B cell (primary cell): Measurements from ENCODE around the gene PARD3. TPM values are rescaled to one million over a fixed set of nuclear protein-coding genes. Genes with fewer than 3 reads are reported as not detected.

Experiments
- ATAC-seq: fragments of 200-7000 bp; cut with Tn5 transposase; one replicate; pipeline ENCODE4 v1.10.0; 2021; ENCODE audit warnings: low read depth, mild to moderate bottlenecking, moderate number of reproducible peaks, moderate library complexity
- CTCF ChIA-PET: fragments of 350-600 bp; sonication (Branson Sonifier 250); formaldehyde crosslinking; loops from one replicate; lab custom pipeline; 2021; ENCODE audit warnings: antibody characterized with exemption, inconsistent platforms; lab: Charles Lee
- POLR2A ChIA-PET: fragments of 350-600 bp; sonication (Branson Sonifier 250); formaldehyde crosslinking; loops from one replicate; lab custom pipeline; 2021; ENCODE audit warnings: antibody characterized with exemption; lab: Charles Lee
- DNase-seq: peaks from one replicate; pipeline ENCODE4 v3.0.0; 2013
- H2AFZ ChIP-seq: 2 replicates; pipeline ENCODE4 v1.6.1; 2012; ENCODE audit warnings: mild to moderate bottlenecking, low read depth, low read length; ENCODE audit not compliant: insufficient read depth, poor library complexity, severe bottlenecking
- H3K27ac ChIP-seq, 2 donors: 1 replicate in 1 of 2; 2 replicates in 1 of 2; pipeline ENCODE4 v1.5.1; 2012 to 2013; ENCODE audit warnings: low read length in 2 of 2, mild to moderate bottlenecking in 2 of 2, moderate library complexity in 1 of 2
- H3K27me3 ChIP-seq, 4 experiments: fragments of 200-600 bp in 1 of 4; sonication (generic) in 1 of 4; replicated peaks in 1 of 4; 1 replicate in 2 of 4; 2 replicates in 2 of 4; pipeline versions ENCODE4 v1.6.1 to v1.7.0; 2013 to 2016; ENCODE audit warnings: low read length in 3 of 4, mild to moderate bottlenecking in 2 of 4, mixed read lengths in 1 of 4, moderate library complexity in 1 of 4; ENCODE audit not compliant: insufficient read depth in 4 of 4, control insufficient read depth in 3 of 4; ENCODE audit errors: control extremely low read depth in 1 of 4
- H3K36me3 ChIP-seq, 2 experiments: replicated peaks in 1 of 2; 1 replicate in 1 of 2; 2 replicates in 1 of 2; pipeline versions ENCODE4 v1.6.1 to v1.7.1; 2013; ENCODE audit warnings: low read length in 1 of 2; ENCODE audit not compliant: insufficient read depth in 2 of 2, control insufficient read depth in 1 of 2; ENCODE audit errors: control extremely low read depth in 1 of 2, extremely low read depth in 1 of 2
- H3K4me1 ChIP-seq, 2 donors: fragments of 200-600 bp in 1 of 2; sonication (generic) in 1 of 2; 1 replicate in 1 of 2; 2 replicates in 1 of 2; pipeline versions ENCODE4 v1.5.1 to v1.6.1; 2013 to 2017; ENCODE audit warnings: low read length in 2 of 2; ENCODE audit not compliant: control insufficient read depth in 2 of 2, insufficient read depth in 2 of 2
- H3K4me2 ChIP-seq: replicated peaks from 2 replicates; pipeline ENCODE3; 2012; ENCODE audit warnings: mild to moderate bottlenecking, low read depth, low read length; ENCODE audit not compliant: poor library complexity, severe bottlenecking
- H3K4me3 ChIP-seq, 5 experiments: fragments of 200-600 bp in 1 of 5; sonication (generic) in 1 of 5; 1 replicate in 3 of 5; 2 replicates in 2 of 5; pipeline versions ENCODE4 v1.5.1 to v1.7.0; 2011 to 2016; ENCODE audit warnings: low read length in 4 of 5, mild to moderate bottlenecking in 4 of 5, low read depth in 2 of 5, control low read depth in 1 of 5, moderate library complexity in 1 of 5; ENCODE audit not compliant: insufficient read depth in 1 of 5; ENCODE audit errors: control extremely low read depth in 1 of 5, extremely low read depth in 1 of 5
- H3K79me2 ChIP-seq: fragments of 200-600 bp; sonication (generic); one replicate; pipeline ENCODE4 v1.6.0; 2016; ENCODE audit warnings: low read length; ENCODE audit not compliant: control insufficient read depth, insufficient read depth
- H3K9ac ChIP-seq: fragments of 200-600 bp; sonication (generic); 2 replicates; pipeline ENCODE4 v1.6.1; 2017; ENCODE audit warnings: mild to moderate bottlenecking, low read length, moderate library complexity
- H3K9me3 ChIP-seq, 3 donors: one replicate each; pipeline versions ENCODE4 v1.6.1 to v1.7.1; 2013; ENCODE audit warnings: low read length in 2 of 3; ENCODE audit not compliant: control insufficient read depth in 2 of 3, insufficient read depth in 1 of 3; ENCODE audit errors: control extremely low read depth in 1 of 3
- H4K20me1 ChIP-seq: 2 replicates; pipeline ENCODE4 v1.6.0; 2012; ENCODE audit warnings: mild to moderate bottlenecking, low read length; ENCODE audit not compliant: insufficient read depth, control insufficient read depth, poor library complexity, severe bottlenecking
- H3K27ac Mint-ChIP-seq: one replicate; pipeline ENCODE4 v1.8.0; 2021; ENCODE audit warnings: mixed read lengths
- H3K27me3 Mint-ChIP-seq: one replicate; pipeline ENCODE4 v1.8.0; 2021; ENCODE audit warnings: mixed read lengths
- H3K4me1 Mint-ChIP-seq: one replicate; pipeline ENCODE4 v1.8.0; 2021; ENCODE audit warnings: mixed read lengths
- H3K4me3 Mint-ChIP-seq: one replicate; pipeline ENCODE4 v1.8.0; 2021; ENCODE audit warnings: mixed read lengths
- H3K9me3 Mint-ChIP-seq: one replicate; pipeline ENCODE4 v1.8.0; 2022; ENCODE audit warnings: mixed read lengths; ENCODE audit not compliant: insufficient read depth
- EZH2 ChIP-seq: IDR thresholded peaks from 2 replicates; pipeline ENCODE4 v1.6.1; 2012; ENCODE audit warnings: borderline replicate concordance, low read depth, mild to moderate bottlenecking, moderate library complexity, low read length; ENCODE audit not compliant: insufficient read depth, poor library complexity, severe bottlenecking
- WGBS: methylation state at CpG from one replicate; pipeline ENCODE4 v1.1.5; 2013; ENCODE audit warnings: missing lambda C conversion rate; ENCODE audit not compliant: insufficient coverage; 5-methylcytosine and 5-hydroxymethylcytosine counted together
- intact Hi-C: fragments of 100-400 bp; cut with micrococcal nuclease; formaldehyde crosslinking; loops from one replicate; pipeline ENCODE4 v1.10.0; 2022
- polyA plus RNA-seq: library from polyadenylated mRNA; depleted of rRNA; stranded (reverse); fragments of >200 nt; gene quantifications from 2 replicates; pipeline ENCODE4 v1.2.3, GENCODE V29; 2012
- total RNA-seq, 2 donors: library from RNA; stranded (reverse); fragments of 120-200 nt in 1 of 2; gene quantifications; 1 replicate in 1 of 2; 2 replicates in 1 of 2; pipeline versions ENCODE4 v1.2.3 to v1.2.4, GENCODE V29; 2013 to 2022
- TF ChIP-seq, protein P1 (sequence below): fragments of 200-600 bp; IDR thresholded peaks from one replicate; pipeline ENCODE4 v1.8.0; 2022; ENCODE audit warnings: antibody characterized with exemption, mild to moderate bottlenecking

The PARD3 gene
- total and polyA plus RNA-seq, 2 donors (not counting 1 experiment from before 2014, with no cell fraction given) = not detected

DNA sequence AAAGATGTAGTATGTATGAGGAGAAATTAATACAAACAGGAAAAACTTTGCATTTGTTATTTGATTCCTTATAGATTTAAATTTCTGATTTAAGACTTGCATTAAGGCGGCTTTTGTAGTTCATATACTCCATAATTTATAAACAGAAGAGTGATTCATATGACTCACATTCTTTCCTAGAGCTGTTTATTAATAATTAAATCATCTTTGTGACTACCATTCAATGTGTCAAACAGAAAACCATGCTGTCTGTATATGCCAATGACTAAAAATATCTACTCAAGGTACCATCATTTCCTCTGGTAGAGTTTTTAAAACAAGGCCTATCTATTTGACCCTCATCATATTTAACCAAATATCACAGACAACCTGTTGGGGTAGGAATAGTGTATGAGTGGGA is 501.7 kb downstream of the PARD3 start:
- H3K9me3 Mint-ChIP-seq = no peaks in the 10 kb centered on the region
- no peak overlapping the region for H3K27ac Mint-ChIP-seq
- Histone ChIP-seq H2AFZ (no peak overlapping the region), H3K27me3 (no peaks in the 10 kb centered on the region), H3K4me1 (no peaks in the 10 kb centered on the region), H3K79me2 (no peaks in the 10 kb centered on the region), H3K4me3 (no peak overlapping the region), H3K36me3 (no peaks in the 10 kb centered on the region), H3K4me2 (no peak overlapping the region), H3K9ac (no peak overlapping the region), H3K27ac (no peak overlapping the region), H4K20me1 (no peaks in the 10 kb centered on the region), H3K9me3 (no peaks in the 10 kb centered on the region)
- CTCF ChIA-PET = no interaction called here
- H3K4me1 Mint-ChIP-seq = no peaks in the 10 kb centered on the region
- POLR2A ChIA-PET = no interaction called here
- no peak for TF ChIP-seq EZH2
- TF ChIP-seq, protein P1, sequence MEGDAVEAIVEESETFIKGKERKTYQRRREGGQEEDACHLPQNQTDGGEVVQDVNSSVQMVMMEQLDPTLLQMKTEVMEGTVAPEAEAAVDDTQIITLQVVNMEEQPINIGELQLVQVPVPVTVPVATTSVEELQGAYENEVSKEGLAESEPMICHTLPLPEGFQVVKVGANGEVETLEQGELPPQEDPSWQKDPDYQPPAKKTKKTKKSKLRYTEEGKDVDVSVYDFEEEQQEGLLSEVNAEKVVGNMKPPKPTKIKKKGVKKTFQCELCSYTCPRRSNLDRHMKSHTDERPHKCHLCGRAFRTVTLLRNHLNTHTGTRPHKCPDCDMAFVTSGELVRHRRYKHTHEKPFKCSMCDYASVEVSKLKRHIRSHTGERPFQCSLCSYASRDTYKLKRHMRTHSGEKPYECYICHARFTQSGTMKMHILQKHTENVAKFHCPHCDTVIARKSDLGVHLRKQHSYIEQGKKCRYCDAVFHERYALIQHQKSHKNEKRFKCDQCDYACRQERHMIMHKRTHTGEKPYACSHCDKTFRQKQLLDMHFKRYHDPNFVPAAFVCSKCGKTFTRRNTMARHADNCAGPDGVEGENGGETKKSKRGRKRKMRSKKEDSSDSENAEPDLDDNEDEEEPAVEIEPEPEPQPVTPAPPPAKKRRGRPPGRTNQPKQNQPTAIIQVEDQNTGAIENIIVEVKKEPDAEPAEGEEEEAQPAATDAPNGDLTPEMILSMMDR = no peak
- DNase-seq (no peak), ATAC-seq (no peak)
- intact Hi-C loops = no loop called here
- no peak overlapping the region for H3K4me3 Mint-ChIP-seq
- no CpG with 5 or more reads among the region's 1 CpG for WGBS
- H3K27me3 Mint-ChIP-seq = no peaks in the 10 kb centered on the region

DNA sequence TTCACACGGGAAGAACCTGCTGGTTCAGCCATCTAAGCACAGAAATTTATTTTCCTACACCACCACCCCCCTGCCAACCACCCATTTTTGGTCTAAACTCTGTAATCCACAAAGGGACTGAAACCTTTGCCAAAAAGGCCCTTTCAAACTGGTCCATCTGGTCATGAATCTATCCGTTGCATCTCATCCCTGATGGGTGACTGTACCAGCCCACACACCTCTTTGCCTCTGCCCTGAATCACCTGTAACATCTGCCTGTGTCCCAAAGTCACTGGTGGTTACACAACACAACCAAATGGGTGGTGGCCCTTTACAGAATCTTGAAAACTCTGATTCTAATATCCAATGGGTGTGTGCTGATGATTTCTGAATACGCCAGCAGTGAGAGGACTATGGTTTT is 503.4 kb downstream of the PARD3 start:
- Histone ChIP-seq H3K27me3 (no peaks in the 10 kb centered on the region), H3K9me3 (peaks cover 0 to 4% (median 0%) of the 10 kb centered on the region in 3 donors), H3K4me2 (no peak overlapping the region), H4K20me1 (no peaks in the 10 kb centered on the region), H2AFZ (no peak overlapping the region), H3K4me1 (no peaks in the 10 kb centered on the region), H3K36me3 (no peaks in the 10 kb centered on the region), H3K79me2 (no peaks in the 10 kb centered on the region), H3K4me3 (no peak overlapping the region), H3K9ac (no peak overlapping the region), H3K27ac (no peak overlapping the region)
- no peaks in the 10 kb centered on the region for H3K4me1 Mint-ChIP-seq
- no peaks in the 10 kb centered on the region for H3K27me3 Mint-ChIP-seq
- CTCF ChIA-PET = no interaction called here
- H3K9me3 Mint-ChIP-seq = no peaks in the 10 kb centered on the region
- no peak for TF ChIP-seq EZH2
- TF ChIP-seq, protein P1 = no peak
- DNase-seq (no peak), ATAC-seq (no peak)
- 75% methylated on average over 2 of the region's 3 CpGs for WGBS
- H3K27ac Mint-ChIP-seq = no peak overlapping the region
- H3K4me3 Mint-ChIP-seq = no peak overlapping the region
- POLR2A ChIA-PET = no interaction called here
- intact Hi-C loops = no loop called here
